GM12872 (cell line): ENCODE results near the gene ACTG2.

Experiments used
- TF ChIP-seq, protein P1 (sequence below): IDR thresholded peaks from 3 replicates; pipeline ENCODE4 v1.5.1; 2011; ENCODE audit warnings: low read depth, mild to moderate bottlenecking, low read length, moderate library complexity; ENCODE audit not compliant: insufficient read depth

The ACTG2 gene

DNA sequence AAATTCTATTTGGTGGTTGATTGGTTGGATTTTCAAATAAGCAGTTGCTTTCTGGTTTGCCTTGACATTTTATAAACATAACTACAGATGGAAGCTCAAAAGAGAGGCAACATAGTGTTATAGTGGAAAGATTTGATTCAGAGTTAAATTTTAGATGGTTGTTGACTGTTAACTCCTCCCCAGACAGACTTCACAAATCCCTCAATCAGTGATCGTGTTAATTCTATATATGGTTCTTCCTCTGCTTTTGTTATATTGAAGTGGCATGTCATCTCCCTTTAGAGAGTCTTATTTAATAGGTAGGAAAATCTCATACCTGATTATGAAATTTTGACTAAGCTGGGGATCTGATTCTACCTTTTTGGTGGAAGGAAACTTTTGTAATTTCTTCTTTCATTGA lies 53.4 kb downstream of the ACTG2 start:
- TF ChIP-seq, protein P1, sequence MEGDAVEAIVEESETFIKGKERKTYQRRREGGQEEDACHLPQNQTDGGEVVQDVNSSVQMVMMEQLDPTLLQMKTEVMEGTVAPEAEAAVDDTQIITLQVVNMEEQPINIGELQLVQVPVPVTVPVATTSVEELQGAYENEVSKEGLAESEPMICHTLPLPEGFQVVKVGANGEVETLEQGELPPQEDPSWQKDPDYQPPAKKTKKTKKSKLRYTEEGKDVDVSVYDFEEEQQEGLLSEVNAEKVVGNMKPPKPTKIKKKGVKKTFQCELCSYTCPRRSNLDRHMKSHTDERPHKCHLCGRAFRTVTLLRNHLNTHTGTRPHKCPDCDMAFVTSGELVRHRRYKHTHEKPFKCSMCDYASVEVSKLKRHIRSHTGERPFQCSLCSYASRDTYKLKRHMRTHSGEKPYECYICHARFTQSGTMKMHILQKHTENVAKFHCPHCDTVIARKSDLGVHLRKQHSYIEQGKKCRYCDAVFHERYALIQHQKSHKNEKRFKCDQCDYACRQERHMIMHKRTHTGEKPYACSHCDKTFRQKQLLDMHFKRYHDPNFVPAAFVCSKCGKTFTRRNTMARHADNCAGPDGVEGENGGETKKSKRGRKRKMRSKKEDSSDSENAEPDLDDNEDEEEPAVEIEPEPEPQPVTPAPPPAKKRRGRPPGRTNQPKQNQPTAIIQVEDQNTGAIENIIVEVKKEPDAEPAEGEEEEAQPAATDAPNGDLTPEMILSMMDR = no peak

DNA sequence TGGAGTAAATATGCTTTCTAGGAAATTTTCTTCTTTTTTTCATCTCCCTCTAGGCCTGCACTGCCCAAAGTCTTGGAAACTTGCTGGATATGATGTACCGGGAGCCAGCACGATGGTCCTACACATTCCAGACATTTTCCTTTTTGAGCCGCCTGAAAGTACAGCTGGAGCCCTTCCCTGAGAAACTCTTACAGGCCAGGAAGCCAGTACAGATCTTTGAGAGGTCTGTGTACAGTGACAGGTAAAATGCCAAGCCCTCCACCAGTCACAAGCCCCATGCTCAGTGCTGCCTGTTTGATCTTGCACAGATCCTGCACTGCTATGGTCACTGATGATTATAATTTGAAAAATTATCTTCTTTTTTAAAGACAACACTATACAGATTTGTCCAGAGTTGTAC lies 53.9 kb downstream of the ACTG2 start:
- TF ChIP-seq, protein P1 = no peak

DNA sequence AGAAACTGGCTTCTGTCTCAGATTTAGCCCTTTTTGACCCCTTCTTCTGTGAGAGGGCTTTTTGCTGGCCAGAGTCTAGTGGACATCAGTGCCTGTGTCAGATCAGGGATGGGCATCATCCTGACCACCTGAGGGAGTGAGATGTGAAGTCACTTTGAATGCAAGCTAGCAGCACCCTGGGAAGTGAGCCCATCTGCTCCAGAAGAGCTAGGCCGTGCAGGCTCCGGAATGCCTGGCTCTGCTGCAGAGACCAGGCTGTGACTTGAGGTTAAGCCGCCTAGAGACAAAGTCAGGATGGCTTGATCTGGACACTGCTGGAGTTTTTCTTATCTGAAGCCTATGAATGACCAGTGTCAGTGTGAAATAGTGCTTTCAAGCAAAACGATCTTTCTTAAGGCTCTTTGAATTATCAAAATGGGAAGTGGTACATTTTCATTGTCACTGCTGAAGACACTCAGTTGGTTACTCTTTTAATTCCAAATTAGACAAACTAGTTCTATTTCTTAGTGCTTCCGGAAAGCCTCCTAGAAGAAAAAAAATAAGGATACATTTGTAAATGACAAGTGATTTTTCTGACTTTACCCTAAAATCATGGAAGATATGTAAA lies 54.7 kb downstream of the ACTG2 start:
- TF ChIP-seq, protein P1 = no peak

DNA sequence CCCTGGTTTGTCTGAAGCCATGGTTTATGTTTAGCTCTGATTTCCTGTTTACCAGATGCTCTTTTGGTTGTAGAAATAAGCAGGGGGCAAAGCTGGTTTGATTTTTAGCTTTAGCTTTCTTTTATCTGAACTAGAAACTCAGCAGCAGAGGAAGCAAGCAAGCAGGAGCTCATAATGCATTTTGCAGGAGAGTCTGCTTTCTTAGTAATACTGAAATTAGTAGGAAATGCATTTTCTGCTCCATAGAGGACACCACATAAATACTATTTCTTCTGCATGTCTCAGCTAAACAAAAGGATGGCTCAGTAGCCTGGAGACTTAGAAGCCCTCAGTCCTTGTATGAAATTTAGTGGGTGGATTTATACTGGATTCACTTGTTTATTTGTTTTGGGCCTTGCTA lies 57.0 kb downstream of the ACTG2 start:
- TF ChIP-seq, protein P1 = no peak

DNA sequence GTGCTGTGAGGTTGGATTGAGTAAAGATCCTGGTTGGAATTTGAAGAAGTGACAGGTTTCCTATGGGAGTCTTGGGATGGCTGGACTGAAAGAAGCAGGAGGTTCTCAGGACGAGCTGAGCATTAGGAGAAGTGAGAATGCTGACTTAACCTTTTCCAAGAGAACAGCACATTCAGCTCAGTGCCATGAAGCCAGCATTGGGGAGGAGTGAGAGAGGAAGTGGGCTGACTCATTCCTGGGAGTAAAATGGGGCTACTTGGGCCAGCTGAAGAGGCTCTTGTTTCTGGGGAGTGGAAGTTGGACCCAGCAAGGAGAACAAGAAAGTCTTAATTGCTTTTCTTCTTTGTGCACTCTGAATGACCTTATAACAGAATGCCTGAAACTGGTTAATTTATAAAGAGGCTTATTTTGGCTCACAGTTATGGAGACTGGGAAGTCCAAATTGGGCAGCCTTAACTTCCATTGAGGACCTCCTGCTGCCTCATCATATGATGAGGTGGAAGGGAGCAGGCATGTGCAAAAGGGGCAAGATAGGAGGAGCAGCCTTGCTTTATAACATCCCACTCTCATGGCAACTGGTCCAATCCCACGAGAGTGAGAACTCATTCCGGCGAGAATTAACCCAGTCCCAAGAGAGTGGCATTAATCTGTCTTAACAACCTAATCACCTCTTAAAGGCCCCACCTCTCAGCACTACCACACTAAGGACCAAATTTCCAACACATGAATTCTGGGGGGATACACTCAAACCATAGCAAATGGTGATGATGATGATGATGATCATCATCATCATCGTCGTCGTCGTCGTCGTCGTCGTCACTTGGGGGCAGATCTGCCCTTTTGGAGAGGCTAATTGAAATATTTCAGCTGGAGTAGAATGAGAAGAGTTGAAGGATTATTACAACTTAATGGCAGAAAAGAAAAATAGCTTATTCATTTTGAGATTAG lies 60.0 kb downstream of the ACTG2 start:
- TF ChIP-seq, protein P1 = no peak

DNA sequence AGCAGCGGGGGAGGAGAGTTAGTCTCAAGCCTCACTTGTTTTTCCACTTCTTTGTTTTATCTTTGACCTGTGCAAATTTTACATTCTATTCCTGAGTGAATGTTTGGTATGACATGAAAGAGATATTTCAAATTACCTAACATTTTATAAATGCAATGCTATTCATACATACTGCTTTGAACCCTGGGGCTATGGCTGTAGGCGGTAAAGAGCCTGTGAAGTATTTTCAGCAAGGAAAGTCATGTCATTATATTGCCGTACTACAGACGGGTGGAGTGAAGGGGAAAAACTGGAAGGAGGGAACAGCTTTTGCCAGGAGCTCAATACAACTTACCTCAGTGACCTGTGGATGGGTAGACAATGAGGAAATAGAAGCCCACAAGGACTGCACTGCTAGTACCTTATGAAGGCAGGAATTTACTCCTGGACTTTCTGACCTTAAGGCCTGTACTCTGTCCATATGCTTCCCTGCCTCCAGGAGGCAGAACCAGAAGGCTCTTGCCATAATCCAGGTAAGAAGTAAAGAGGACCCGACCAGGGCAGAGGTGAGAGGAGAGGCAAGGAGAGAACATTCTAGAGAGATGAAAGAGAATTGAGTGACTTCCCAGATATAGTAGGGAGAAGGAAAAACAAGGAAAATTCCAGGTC lies 63.5 kb downstream of the ACTG2 start:
- TF ChIP-seq, protein P1 = no peak

DNA sequence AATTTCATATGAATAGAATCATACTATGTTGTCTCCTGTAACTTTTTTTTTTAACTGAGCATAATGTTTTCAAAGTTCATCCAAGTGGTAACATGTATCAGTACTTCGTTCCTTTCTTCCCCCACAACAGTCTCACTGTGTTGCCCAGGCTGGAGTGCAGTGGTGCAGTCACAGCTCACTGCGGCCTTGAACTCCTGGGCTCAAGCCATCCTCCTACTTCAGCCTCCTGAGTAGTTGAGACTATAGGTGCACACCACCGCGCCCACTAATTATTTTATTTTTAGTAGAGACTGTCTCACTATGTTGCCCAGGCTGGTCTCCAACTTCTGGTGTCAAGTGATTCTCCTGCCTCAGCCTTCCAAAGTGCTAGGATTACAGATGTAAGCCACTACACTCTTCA lies 68.5 kb downstream of the ACTG2 start:
- TF ChIP-seq, protein P1 = no peak
